CD4-positive, alpha-beta memory T cell (primary cell): ENCODE data around the gene ST13. TPM values are rescaled to one million over a fixed set of nuclear protein-coding genes. Genes with fewer than 3 reads are reported as not detected.

Experiments
- microRNA-seq: library from miRNA; unstranded; fragments of <30 nt; microRNA quantifications from one replicate; pipeline ENCODE4 v1.2.0, GENCODE V29; 2021; ENCODE audit warnings: borderline replicate concordance, borderline number of aligned reads, borderline microRNAs expressed, mixed read lengths
- polyA plus RNA-seq, 2 donors: library from polyadenylated mRNA; unstranded; fragments of 300-500 nt; fragmentation: Illumina TruSeq; gene quantifications; one replicate each; pipeline ENCODE4 v1.2.3, GENCODE V29; 2021
- total RNA-seq, 2 experiments: library from RNA; stranded (reverse); gene quantifications; one replicate each; pipeline ENCODE4 v1.2.3, GENCODE V29; 2021

The ST13 gene
- total and polyA plus RNA-seq, 4 experiments from 2014 or later, result 161 to 174 (median 168) TPM

Small RNA genes within 50 kb of the gene (microRNA-seq; reads per million reads assigned to microRNA genes)
- 0.96 reads per million for gene MIR4766

Other genes with a start within 250 kb of the ST13 start
- 10 to 100 TPM; 79.1 to 91.6 TPM for gene MRTFA, start 219.9 kb downstream of the ST13 start, total RNA-seq
- 10 to 100 TPM in 1 of 2 donors, 1 to 10 TPM in 1; 5.3 to 22.7 TPM for gene MRTFA, start 219.9 kb downstream of the ST13 start, polyA plus RNA-seq
- not detected for gene MCHR1, start 177.2 kb downstream of the ST13 start, total RNA-seq
- not detected for gene MCHR1, start 177.2 kb downstream of the ST13 start, polyA plus RNA-seq
- 10 to 100 TPM; 15.4 to 15.6 TPM for gene SLC25A17, start 37.3 kb downstream of the ST13 start, total RNA-seq
- gene SLC25A17, start 37.3 kb downstream of the ST13 start, polyA plus RNA-seq, result 10 to 100 TPM; 17.4 to 19.5 TPM
- gene XPNPEP3, start 509 bp upstream of the ST13 start, total RNA-seq, result 10 to 100 TPM; 18.6 to 20.0 TPM
- gene XPNPEP3, start 509 bp upstream of the ST13 start, polyA plus RNA-seq, result 1 to 10 TPM; 3.7 to 9.0 TPM
- not detected for gene DNAJB7, start 5.5 kb upstream of the ST13 start, total RNA-seq
- not detected for gene DNAJB7, start 5.5 kb upstream of the ST13 start, polyA plus RNA-seq
- 10 to 100 TPM; 39.6 to 46.4 TPM for gene RBX1, start 94.7 kb upstream of the ST13 start, total RNA-seq
- gene RBX1, start 94.7 kb upstream of the ST13 start, polyA plus RNA-seq, result 100 to 1,000 TPM; 150 to 163 TPM
- gene EP300, start 236.0 kb upstream of the ST13 start, total RNA-seq, result 100 to 1,000 TPM; 106 to 125 TPM
- 10 to 100 TPM in 1 of 2 donors, 1 to 10 TPM in 1; 3.5 to 27.4 TPM for gene EP300, start 236.0 kb upstream of the ST13 start, polyA plus RNA-seq